ENCODE data around the gene COPS3. TPM values are rescaled to one million over a fixed set of nuclear protein-coding genes. Genes with fewer than 3 reads are reported as not detected.

The COPS3 gene
- total RNA-seq = 89.2 TPM

DNA sequence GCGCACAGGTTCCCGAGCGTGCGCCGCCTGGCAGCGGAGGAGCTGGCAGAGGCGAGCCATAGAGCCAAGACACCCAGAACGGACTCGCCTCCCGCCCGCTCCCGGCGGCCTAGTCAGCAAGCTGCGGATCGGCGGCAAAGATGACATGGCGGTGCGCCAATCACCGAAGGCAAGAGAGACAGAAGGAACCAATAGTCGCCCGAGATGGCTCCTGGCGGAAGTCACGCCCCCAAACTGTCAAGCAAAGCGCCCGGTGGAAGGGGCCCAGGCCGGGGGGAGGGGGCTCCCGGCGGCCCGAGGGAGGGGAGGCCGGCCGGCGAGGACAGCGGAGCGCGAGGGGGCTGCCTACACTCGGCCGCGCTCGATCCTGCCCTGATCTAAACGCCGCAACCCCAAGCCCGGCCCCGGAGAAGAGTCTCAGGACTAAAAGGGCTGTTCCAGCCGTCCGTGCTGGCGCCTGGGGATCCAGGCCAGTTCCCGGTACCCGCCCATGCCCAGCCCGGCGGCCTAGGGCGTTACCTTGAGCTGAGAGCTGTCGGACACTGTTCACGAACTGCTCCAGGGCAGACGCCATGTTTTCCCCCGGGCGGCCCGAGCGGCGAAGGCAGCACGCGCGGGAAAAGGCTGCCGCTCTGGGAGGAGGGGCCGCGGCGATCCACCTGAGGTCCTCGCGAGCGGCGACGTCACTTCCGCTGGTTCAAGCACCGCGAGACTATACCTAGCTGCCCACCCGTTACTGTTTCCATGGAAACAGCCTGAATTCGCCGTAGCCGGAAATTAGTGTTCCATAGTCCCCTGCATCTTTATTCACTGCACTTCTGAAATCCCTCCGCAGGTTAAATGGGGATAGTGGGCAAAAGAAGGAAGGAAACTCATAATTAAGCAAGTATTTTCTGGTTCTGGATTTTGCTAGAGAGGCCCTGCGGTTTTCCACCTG, at the start of gene COPS3:
Gene COPS3 (minus strand): TSS at position 634 of the 937 bp plus-strand sequence. CDS start 60 bp downstream, at position 574.
- Histone ChIP-seq H3K27ac (ENCODE audit: low read depth, low read length) (peak within 1 kb of the TSS; percentile 99), H3K27me3 (ENCODE audit: control insufficient read depth in 3 of 3, insufficient read depth in 3 of 3, low read length in 3 of 3) (no peaks in the 10 kb centered on the region), H3K9me3 (ENCODE audit: control insufficient read depth in 3 of 3, low read length in 3 of 3) (no peaks in the 10 kb centered on the region), H3K9ac (ENCODE audit: low read depth in 1 of 3, low read length in 3 of 3) (peak within 1 kb of the TSS; percentile 94 to 99 (median 96)), H3K4me3 (ENCODE audit: low read length in 3 of 3) (peak within 1 kb of the TSS; percentile 79 to 95 (median 87)), H3K4me1 (ENCODE audit: control insufficient read depth in 3 of 3, insufficient read depth in 3 of 3, low read length in 3 of 3) (peaks cover 17 to 27% (median 23%) of the 10 kb centered on the region in 3 donors), H3K36me3 (ENCODE audit: control insufficient read depth in 3 of 3, insufficient read depth in 3 of 3, low read length in 3 of 3) (peaks cover 0 to 2% (median 0%) of the 10 kb centered on the region in 3 donors)

DNA sequence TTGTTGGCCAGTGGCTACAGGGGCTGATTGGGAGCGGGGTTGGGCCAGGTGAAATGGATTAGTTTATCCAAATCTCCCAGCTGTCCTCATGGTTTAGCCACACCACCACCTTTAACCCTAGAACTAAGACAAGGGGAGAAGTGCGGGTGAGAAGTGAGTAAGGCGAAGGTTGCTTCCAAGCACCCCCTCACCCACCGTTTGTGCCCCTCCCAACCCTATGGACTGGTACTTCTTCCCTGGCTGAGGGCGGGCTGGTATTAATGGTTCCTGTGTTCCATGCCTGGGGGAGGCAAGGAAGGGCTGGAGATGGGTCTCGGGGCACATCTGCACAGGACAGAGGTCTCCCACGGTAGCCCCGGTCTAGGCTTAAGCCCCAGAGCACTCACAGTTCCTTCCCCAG, 47.2 kb upstream of the COPS3 start:
- H3K4me3 ChIP-seq (ENCODE audit: low read length in 3 of 3) = no peak overlapping the region
- peaks cover 0 to 2% (median 0%) of the 10 kb centered on the region in 3 donors for H3K36me3 ChIP-seq (ENCODE audit: control insufficient read depth in 3 of 3, insufficient read depth in 3 of 3, low read length in 3 of 3)
- no peak overlapping the region for H3K27ac ChIP-seq (ENCODE audit: low read depth, low read length)

DNA sequence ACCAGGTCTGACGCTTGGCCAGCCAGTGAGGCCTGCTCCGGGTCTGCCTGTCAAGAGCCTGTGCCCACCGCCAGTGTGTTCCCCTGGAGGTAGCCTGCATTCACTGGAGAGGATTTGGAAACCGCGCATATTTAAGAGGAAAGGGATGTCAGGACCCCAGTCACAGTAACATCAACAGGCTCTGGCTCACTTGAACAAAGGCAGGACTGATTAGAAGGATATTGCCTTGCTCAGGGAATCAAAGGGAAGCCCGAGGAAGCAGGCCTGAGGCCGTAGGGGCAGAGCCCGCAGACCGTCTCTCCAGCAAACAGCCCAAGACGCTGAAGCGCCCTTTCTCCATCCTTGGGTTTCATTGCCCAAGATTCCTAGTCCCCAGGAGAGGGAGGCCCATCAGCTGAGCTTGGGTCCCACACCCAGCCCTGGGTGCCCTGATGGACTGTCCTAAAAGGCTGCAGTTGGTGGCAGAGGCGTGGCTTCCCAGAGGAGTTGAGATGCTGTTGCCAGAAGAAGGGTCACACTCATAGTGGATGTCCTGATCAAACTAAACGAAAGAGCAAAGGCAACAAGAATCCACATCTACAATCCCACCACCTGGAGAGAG, 45.3 kb upstream of the COPS3 start:
- no peaks in the 10 kb centered on the region for H3K9me3 ChIP-seq (ENCODE audit: control insufficient read depth in 3 of 3, low read length in 3 of 3)
- no peak overlapping the region for H3K9ac ChIP-seq (ENCODE audit: low read depth in 1 of 3, low read length in 3 of 3)
- H3K4me3 ChIP-seq (ENCODE audit: low read length in 3 of 3) = no peak overlapping the region
- no peaks in the 10 kb centered on the region for H3K27me3 ChIP-seq (ENCODE audit: control insufficient read depth in 3 of 3, insufficient read depth in 3 of 3, low read length in 3 of 3)
- peaks cover 0 to 2% (median 0%) of the 10 kb centered on the region in 3 donors for H3K36me3 ChIP-seq (ENCODE audit: control insufficient read depth in 3 of 3, insufficient read depth in 3 of 3, low read length in 3 of 3)
- no peak overlapping the region for H3K27ac ChIP-seq (ENCODE audit: low read depth, low read length)
- H3K4me1 ChIP-seq (ENCODE audit: control insufficient read depth in 3 of 3, insufficient read depth in 3 of 3, low read length in 3 of 3) = peaks cover 0 to 6% (median 5%) of the 10 kb centered on the region in 3 donors

More for the DNA sequence above, 47.2 kb upstream of the COPS3 start:
- Histone ChIP-seq H3K4me1 (ENCODE audit: control insufficient read depth in 3 of 3, insufficient read depth in 3 of 3, low read length in 3 of 3) (peaks cover 0 to 6% (median 5%) of the 10 kb centered on the region in 3 donors), H3K9ac (ENCODE audit: low read depth in 1 of 3, low read length in 3 of 3) (no peak overlapping the region), H3K27me3 (ENCODE audit: control insufficient read depth in 3 of 3, insufficient read depth in 3 of 3, low read length in 3 of 3) (no peaks in the 10 kb centered on the region), H3K9me3 (ENCODE audit: control insufficient read depth in 3 of 3, low read length in 3 of 3) (no peaks in the 10 kb centered on the region)

DNA sequence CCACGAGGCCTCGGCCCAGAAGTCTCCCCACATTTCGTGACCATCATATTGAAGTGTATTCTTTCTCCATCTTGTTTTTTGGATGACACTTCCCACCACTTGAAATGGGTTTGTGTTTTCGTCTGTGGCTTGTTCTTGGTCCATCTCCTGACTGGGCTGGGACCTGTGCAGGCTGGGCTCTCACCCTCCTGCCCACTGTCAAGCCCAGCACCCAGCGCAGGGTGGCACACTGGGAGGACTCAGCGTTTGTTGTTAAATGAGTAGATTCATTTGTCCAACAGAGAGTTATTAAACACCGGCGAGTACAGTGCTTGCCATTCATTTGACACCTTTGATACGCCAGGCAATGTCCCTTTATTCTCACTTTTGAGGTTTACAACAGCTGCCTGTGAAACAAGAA, 44.8 kb upstream of the COPS3 start:
- Histone ChIP-seq H3K9ac (ENCODE audit: low read depth in 1 of 3, low read length in 3 of 3) (peak overlapping the region in 1 of 3 donors; percentile 57), H3K36me3 (ENCODE audit: control insufficient read depth in 3 of 3, insufficient read depth in 3 of 3, low read length in 3 of 3) (peaks cover 0 to 2% (median 0%) of the 10 kb centered on the region in 3 donors), H3K4me1 (ENCODE audit: control insufficient read depth in 3 of 3, insufficient read depth in 3 of 3, low read length in 3 of 3) (peaks cover 0 to 6% (median 5%) of the 10 kb centered on the region in 3 donors), H3K27me3 (ENCODE audit: control insufficient read depth in 3 of 3, insufficient read depth in 3 of 3, low read length in 3 of 3) (no peaks in the 10 kb centered on the region), H3K9me3 (ENCODE audit: control insufficient read depth in 3 of 3, low read length in 3 of 3) (no peaks in the 10 kb centered on the region), H3K27ac (ENCODE audit: low read depth, low read length) (no peak overlapping the region), H3K4me3 (ENCODE audit: low read length in 3 of 3) (no peak overlapping the region)

DNA sequence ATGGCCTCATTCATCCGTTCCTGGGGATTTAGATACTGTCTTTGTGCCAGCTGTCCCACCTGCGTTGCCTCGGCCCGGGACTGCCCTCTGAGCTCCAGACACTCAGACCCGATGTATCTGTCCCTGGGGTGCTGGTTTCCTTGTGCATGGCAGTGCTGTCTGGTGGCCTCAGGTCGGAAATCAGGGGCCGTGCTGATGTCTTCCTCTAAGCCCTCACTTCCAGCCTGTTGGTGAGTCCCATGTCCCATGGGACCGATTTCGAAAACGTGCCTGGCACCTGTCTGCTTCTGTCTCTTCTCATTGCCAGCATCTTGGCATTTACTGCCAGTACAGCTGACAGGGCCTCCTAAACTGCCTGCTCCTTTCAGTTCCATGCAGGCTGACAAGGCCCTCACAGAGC, 44.2 kb upstream of the COPS3 start:
- Histone ChIP-seq H3K27me3 (ENCODE audit: control insufficient read depth in 3 of 3, insufficient read depth in 3 of 3, low read length in 3 of 3) (no peaks in the 10 kb centered on the region), H3K9ac (ENCODE audit: low read depth in 1 of 3, low read length in 3 of 3) (peak overlapping the region in 1 of 3 donors; percentile 57), H3K27ac (ENCODE audit: low read depth, low read length) (no peak overlapping the region), H3K36me3 (ENCODE audit: control insufficient read depth in 3 of 3, insufficient read depth in 3 of 3, low read length in 3 of 3) (peaks cover 0 to 2% (median 0%) of the 10 kb centered on the region in 3 donors), H3K4me1 (ENCODE audit: control insufficient read depth in 3 of 3, insufficient read depth in 3 of 3, low read length in 3 of 3) (peaks cover 0 to 6% (median 5%) of the 10 kb centered on the region in 3 donors), H3K4me3 (ENCODE audit: low read length in 3 of 3) (no peak overlapping the region), H3K9me3 (ENCODE audit: control insufficient read depth in 3 of 3, low read length in 3 of 3) (no peaks in the 10 kb centered on the region)

DNA sequence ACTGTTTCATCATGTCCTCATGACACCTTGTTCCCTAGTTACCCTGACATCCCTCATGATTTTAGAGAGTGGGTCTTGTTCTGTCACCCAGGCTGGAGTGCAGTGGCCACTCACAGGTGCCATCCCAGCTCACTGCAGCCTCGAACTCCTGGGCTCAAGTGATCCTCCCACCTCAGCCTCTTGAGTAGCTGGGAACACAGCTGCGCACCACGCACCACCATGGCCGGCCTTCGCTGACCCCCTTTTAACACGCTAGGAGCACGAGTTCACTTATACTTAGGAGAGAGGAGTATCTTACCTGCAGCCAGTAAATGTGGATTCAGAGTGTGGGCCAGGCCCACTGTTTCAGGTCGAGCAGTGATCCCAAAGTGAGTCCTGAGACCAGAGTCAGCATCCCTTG, 43.6 kb upstream of the COPS3 start:
- H3K36me3 ChIP-seq (ENCODE audit: control insufficient read depth in 3 of 3, insufficient read depth in 3 of 3, low read length in 3 of 3) = peaks cover 0 to 2% (median 0%) of the 10 kb centered on the region in 3 donors
- no peak overlapping the region for H3K4me3 ChIP-seq (ENCODE audit: low read length in 3 of 3)
- peaks cover 0 to 6% (median 5%) of the 10 kb centered on the region in 3 donors for H3K4me1 ChIP-seq (ENCODE audit: control insufficient read depth in 3 of 3, insufficient read depth in 3 of 3, low read length in 3 of 3)
- no peak overlapping the region for H3K9ac ChIP-seq (ENCODE audit: low read depth in 1 of 3, low read length in 3 of 3)
- no peaks in the 10 kb centered on the region for H3K9me3 ChIP-seq (ENCODE audit: control insufficient read depth in 3 of 3, low read length in 3 of 3)
- H3K27ac ChIP-seq (ENCODE audit: low read depth, low read length) = no peak overlapping the region
- H3K27me3 ChIP-seq (ENCODE audit: control insufficient read depth in 3 of 3, insufficient read depth in 3 of 3, low read length in 3 of 3) = no peaks in the 10 kb centered on the region

- peaks cover 0 to 2% (median 0%) of the 10 kb centered on the region in 3 donors for H3K36me3 ChIP-seq (ENCODE audit: control insufficient read depth in 3 of 3, insufficient read depth in 3 of 3, low read length in 3 of 3)
- H3K4me1 ChIP-seq (ENCODE audit: control insufficient read depth in 3 of 3, insufficient read depth in 3 of 3, low read length in 3 of 3) = peaks cover 0 to 6% (median 5%) of the 10 kb centered on the region in 3 donors
- H3K27ac ChIP-seq (ENCODE audit: low read depth, low read length) = no peak overlapping the region
- no peaks in the 10 kb centered on the region for H3K27me3 ChIP-seq (ENCODE audit: control insufficient read depth in 3 of 3, insufficient read depth in 3 of 3, low read length in 3 of 3)
- H3K9me3 ChIP-seq (ENCODE audit: control insufficient read depth in 3 of 3, low read length in 3 of 3) = no peaks in the 10 kb centered on the region
- H3K9ac ChIP-seq (ENCODE audit: low read depth in 1 of 3, low read length in 3 of 3) = no peak overlapping the region
- H3K4me3 ChIP-seq (ENCODE audit: low read length in 3 of 3) = no peak overlapping the region
Measured at GRCh38 chr17:17322516-17323510, 41.8 kb upstream of the COPS3 start.

DNA sequence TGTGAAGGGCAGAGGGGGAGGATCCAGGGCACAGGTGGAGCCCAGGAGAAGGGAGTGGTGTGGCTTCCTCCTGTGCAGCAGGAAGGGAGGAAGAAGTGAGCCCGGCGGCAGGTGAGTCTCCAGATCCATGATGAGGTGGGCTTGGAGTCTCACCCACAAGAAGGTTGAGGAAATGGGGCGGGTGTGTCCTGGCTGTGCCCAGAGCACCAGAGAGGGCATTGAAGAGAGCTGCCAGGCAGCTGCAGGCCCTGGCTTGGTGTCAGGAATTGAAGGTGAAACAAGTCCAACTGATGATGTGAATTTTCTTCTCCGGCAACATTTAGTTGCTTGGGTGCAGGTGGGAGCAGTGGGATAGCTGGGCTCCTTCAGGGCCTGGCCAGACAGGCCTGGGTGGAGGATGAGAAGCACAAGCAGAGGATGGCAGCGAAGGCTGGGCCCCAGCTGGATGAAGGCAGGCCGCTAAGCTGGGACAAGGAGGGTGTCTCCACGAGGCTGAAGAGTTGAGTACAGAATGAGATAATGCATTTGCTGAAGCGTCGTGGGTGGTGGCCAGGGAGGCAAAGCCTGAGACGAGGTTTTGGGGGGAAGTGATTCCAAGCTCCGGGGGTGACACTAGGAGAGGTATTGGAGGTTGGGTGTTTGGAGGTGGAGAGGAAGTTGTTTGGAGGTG, 40.4 kb upstream of the COPS3 start:
- Histone ChIP-seq H3K27me3 (ENCODE audit: control insufficient read depth in 3 of 3, insufficient read depth in 3 of 3, low read length in 3 of 3) (no peaks in the 10 kb centered on the region), H3K4me1 (ENCODE audit: control insufficient read depth in 3 of 3, insufficient read depth in 3 of 3, low read length in 3 of 3) (peaks cover 0 to 6% (median 5%) of the 10 kb centered on the region in 3 donors), H3K9ac (ENCODE audit: low read depth in 1 of 3, low read length in 3 of 3) (no peak overlapping the region), H3K9me3 (ENCODE audit: control insufficient read depth in 3 of 3, low read length in 3 of 3) (no peaks in the 10 kb centered on the region), H3K4me3 (ENCODE audit: low read length in 3 of 3) (no peak overlapping the region), H3K27ac (ENCODE audit: low read depth, low read length) (no peak overlapping the region), H3K36me3 (ENCODE audit: control insufficient read depth in 3 of 3, insufficient read depth in 3 of 3, low read length in 3 of 3) (peaks cover 0 to 2% (median 0%) of the 10 kb centered on the region in 3 donors)

DNA sequence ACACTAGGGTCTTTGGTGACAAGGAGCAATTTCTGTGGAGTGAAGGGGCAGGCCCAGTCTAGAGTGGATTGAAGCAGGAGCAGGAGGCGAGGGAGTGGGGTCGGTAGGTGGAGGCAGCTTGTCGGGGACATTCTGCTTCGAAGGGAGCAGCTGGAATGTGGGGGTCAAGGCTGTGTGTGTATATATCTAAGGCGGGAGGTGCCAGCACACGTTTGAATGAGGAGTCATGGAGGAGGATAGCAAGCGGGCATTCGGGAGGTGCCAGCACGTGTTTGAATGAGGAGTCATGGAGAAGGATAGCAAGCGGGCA, 39.8 kb upstream of the COPS3 start:
- Histone ChIP-seq H3K36me3 (ENCODE audit: control insufficient read depth in 3 of 3, insufficient read depth in 3 of 3, low read length in 3 of 3) (no peaks in the 10 kb centered on the region), H3K9ac (ENCODE audit: low read depth in 1 of 3, low read length in 3 of 3) (no peak overlapping the region), H3K9me3 (ENCODE audit: control insufficient read depth in 3 of 3, low read length in 3 of 3) (no peaks in the 10 kb centered on the region), H3K4me1 (ENCODE audit: control insufficient read depth in 3 of 3, insufficient read depth in 3 of 3, low read length in 3 of 3) (peaks cover 0 to 6% (median 5%) of the 10 kb centered on the region in 3 donors), H3K4me3 (ENCODE audit: low read length in 3 of 3) (no peak overlapping the region), H3K27me3 (ENCODE audit: control insufficient read depth in 3 of 3, insufficient read depth in 3 of 3, low read length in 3 of 3) (no peaks in the 10 kb centered on the region), H3K27ac (ENCODE audit: low read depth, low read length) (no peak overlapping the region)

Data from skeletal muscle tissue (tissue), 4 donors.